ENCODE data around the gene LRCH4. TPM values are rescaled to one million over a fixed set of nuclear protein-coding genes. Genes with fewer than 3 reads are reported as not detected.

The LRCH4 gene
- total and polyA plus RNA-seq, 2 of the 13 experiments (the other 11 are each of a cell fraction or from before 2014, with no cell fraction given): 7.0 to 9.3 TPM

- TF ChIP-seq MBD4 (IDR thresholded peaks at IDR 0.05; ENCODE audit: borderline replicate concordance, low read length) (no peak), RFX1 (IDR thresholded peaks at IDR 0.05) (peak; percentile 91)
Observed at GRCh38 chr7:100567751-100568175, 18.2 kb downstream of the LRCH4 start (continued).

GRCh38 chr7:100567031-100567730 lies 18.7 kb downstream of the LRCH4 start:
- FAIRE-seq (no peak), ATAC-seq (no peak; the same call in 1 of the 3 replicates), DNase-seq (ENCODE audit: low spot score) (no peak)
- Histone ChIP-seq H4K20me1 (ENCODE audit: insufficient read depth, low read length) (peaks cover 14% of the 10 kb centered on the region; the same call in 1 of the 2 replicates), H3K27ac (ENCODE audit: extremely low read length, insufficient read depth, low read length) (peak overlapping the region; percentile 99), H3K9ac (ENCODE audit: insufficient read depth, low read depth, low read length) (peak overlapping the region; percentile 73), H3K4me1 (ENCODE audit: insufficient read depth, low read length) (peaks cover 100% of the 10 kb centered on the region), H3K4me3 (replicated peaks in 1 of 3; ENCODE audit: insufficient read depth in 1 of 3, low read depth in 2 of 3, low read length in 3 of 3) (no peak overlapping the region; a peak in 1 of 6 replicates), H3K36me3 (replicated peaks in 1 of 2; ENCODE audit: control insufficient read depth in 1 of 2, insufficient read depth in 2 of 2, low read length in 2 of 2) (peaks cover 17 to 35% of the 10 kb centered on the region in 2 experiments), H3K27me3 (ENCODE audit: control insufficient read depth in 1 of 2, insufficient read depth in 2 of 2, low read length in 2 of 2) (no peaks in the 10 kb centered on the region), H3K4me2 (ENCODE audit: low read depth, low read length) (peak overlapping the region; percentile 57), H2AFZ (ENCODE audit: low read length) (no peak overlapping the region), H3K79me2 (ENCODE audit: insufficient read depth, low read length) (no peaks in the 10 kb centered on the region), H3K9me3 (ENCODE audit: low read length) (no peaks in the 10 kb centered on the region)
- POLR2A ChIA-PET: interaction anchor here (1.7 to 3.6 kb wide), 4 partner anchors 18 to 89 kb away, joined by 8 to 33 read pairs (median 12); partner anchors contain the start of genes AGFG2, FBXO24, LRCH4 and MOSPD3
- in situ Hi-C loops (cut with HindIII; ENCODE audit: extremely low pct_ligation_motif_present, low pct_unique_long_range_greater_than_20kb): loop anchor here (5.0 kb wide), 1 partner anchor 80 kb away; no protein-coding TSS in a partner anchor
- TSS peak; percentile 15 for BruUV-seq (replicated peaks)
- WGBS (ENCODE audit: low lambda C conversion rate): 62% methylated on average over 8 of the region's 12 CpGs
- CTCF ChIA-PET (ENCODE audit: low intra/inter-chr PET ratio, low total read pairs): no interaction called here
- intact Hi-C loops (cut with micrococcal nuclease; ENCODE audit: unreplicated experiment): no loop called here
- TF ChIP-seq HOXA7 (CRISPR knock-in tag; IDR thresholded peaks at IDR 0.05) (no peak), HMGA1 (CRISPR knock-in tag; conservative IDR thresholded peaks at IDR 0.05) (no peak), ZGPAT (CRISPR knock-in tag; IDR thresholded peaks at IDR 0.05) (no peak), ZMYM2 (CRISPR knock-in tag; IDR thresholded peaks at IDR 0.05) (no peak), ZNF713 (CRISPR knock-in tag; IDR thresholded peaks at IDR 0.05) (no peak), KIAA2018 (CRISPR knock-in tag; IDR thresholded peaks at IDR 0.05; ENCODE audit: borderline replicate concordance) (0 out of 2 replicates have a peak, but pooled peaks have one; percentile 70), ELK4 (CRISPR knock-in tag; IDR thresholded peaks at IDR 0.05; ENCODE audit: borderline replicate concordance) (no peak)

Data from HepG2 (cell line).